CD4-positive, CD25-positive, alpha-beta regulatory T cell (primary cell): ENCODE measurements around the gene GPR52. TPM values are rescaled to one million over a fixed set of nuclear protein-coding genes. Genes with fewer than 3 reads are reported as not detected.
"Not testable (repeated sequence)": the region's sequence is repeated elsewhere in the genome, so short reads cannot be mapped to it uniquely, and the experiment has no call there.

Experiments used
- ATAC-seq, 2 donors: fragments of 150-1000 bp; cut with Tn5 transposase; one replicate each; pipeline ENCODE4 v1.10.0; 2021; ENCODE audit warnings: low read depth in 2 of 2, moderate number of reproducible peaks in 2 of 2, moderate library complexity in 1 of 2
- DNase-seq, 3 donors: peaks; one replicate each; pipeline versions ENCODE4 v3.0.0 to v3.0.0-alpha.2; 2012 to 2022; ENCODE audit warnings: mixed read lengths in 1 of 3
- H3K27ac ChIP-seq: one replicate; pipeline ENCODE4 v1.7.0; 2013; ENCODE audit warnings: mild to moderate bottlenecking, low read length; ENCODE audit not compliant: insufficient read depth, poor library complexity, severe bottlenecking
- H3K27me3 ChIP-seq: one replicate; pipeline ENCODE4 v1.7.0; 2013; ENCODE audit warnings: low read length; ENCODE audit not compliant: control insufficient read depth, insufficient read depth
- H3K36me3 ChIP-seq: one replicate; pipeline ENCODE4 v1.7.0; 2013; ENCODE audit warnings: mild to moderate bottlenecking, low read length, moderate library complexity; ENCODE audit not compliant: control insufficient read depth, insufficient read depth
- H3K4me1 ChIP-seq: 2 replicates; pipeline ENCODE4 v1.7.0; 2013; ENCODE audit warnings: mild to moderate bottlenecking, low read length; ENCODE audit not compliant: insufficient read depth, control insufficient read depth, poor library complexity, severe bottlenecking
- H3K4me3 ChIP-seq: one replicate; pipeline ENCODE4 v1.7.0; 2013; ENCODE audit warnings: low read depth, mild to moderate bottlenecking, low read length, moderate library complexity
- H3K9me3 ChIP-seq, 2 experiments: 1 replicate in 1 of 2; 2 replicates in 1 of 2; pipeline ENCODE4 v1.7.0; 2013; ENCODE audit warnings: low read length in 2 of 2, mild to moderate bottlenecking in 1 of 2, moderate library complexity in 1 of 2; ENCODE audit not compliant: control insufficient read depth in 2 of 2
- H3K27ac Mint-ChIP-seq, 3 donors: one replicate each; pipeline ENCODE4 v1.8.0; 2020 to 2022; ENCODE audit warnings: mild to moderate bottlenecking in 3 of 3, mixed read lengths in 3 of 3, moderate library complexity in 2 of 3
- H3K27me3 Mint-ChIP-seq: one replicate; pipeline ENCODE4 v1.8.0; 2022; ENCODE audit warnings: mild to moderate bottlenecking, mixed read lengths
- H3K36me3 Mint-ChIP-seq: one replicate; pipeline ENCODE4 v1.8.0; 2020; ENCODE audit warnings: mixed read lengths
- H3K4me1 Mint-ChIP-seq, 4 donors: one replicate each; pipeline ENCODE4 v1.8.0; 2020 to 2022; ENCODE audit warnings: mixed read lengths in 4 of 4, mild to moderate bottlenecking in 1 of 4
- H3K4me3 Mint-ChIP-seq, 4 donors: one replicate each; pipeline ENCODE4 v1.8.0; 2020 to 2022; ENCODE audit warnings: mild to moderate bottlenecking in 4 of 4, mixed read lengths in 4 of 4, moderate library complexity in 3 of 4
- H3K9me3 Mint-ChIP-seq, 7 donors: one replicate each; pipeline ENCODE4 v1.8.0; 2020 to 2022; ENCODE audit warnings: mixed read lengths in 7 of 7, mild to moderate bottlenecking in 3 of 7, moderate library complexity in 2 of 7
- polyA plus RNA-seq, 4 donors: library from polyadenylated mRNA; unstranded; fragments of 300-500 nt; fragmentation: Illumina TruSeq; gene quantifications; one replicate each; pipeline ENCODE4 v1.2.3, GENCODE V29; 2021
- total RNA-seq: library from RNA; stranded (reverse); gene quantifications from one replicate; pipeline ENCODE4 v1.2.3, GENCODE V29; 2022

The GPR52 gene
- total and polyA plus RNA-seq, 5 donors from 2014 or later: 11.3 TPM; not detected in 4

- Histone ChIP-seq H3K36me3 (no peaks in the 10 kb centered on the region), H3K27me3 (no peaks in the 10 kb centered on the region), H3K4me3 (no peak overlapping the region), H3K9me3 (no peaks in the 10 kb centered on the region), H3K4me1 (no peaks in the 10 kb centered on the region), H3K27ac (no peak overlapping the region)
- Mint-ChIP-seq H3K4me3 (no peak overlapping the region), H3K27ac (no peak overlapping the region), H3K9me3 (peaks cover 2 to 20% (median 5%) of the 10 kb centered on the region in 7 donors), H3K4me1 (peaks cover 21 to 30% (median 25%) of the 10 kb centered on the region in 4 donors), H3K36me3 (peaks cover 22% of the 10 kb centered on the region), H3K27me3 (no peaks in the 10 kb centered on the region)
- DNase-seq (no peak), ATAC-seq (no peak)
Measured at GRCh38 chr1:174408146-174408545, 39.6 kb upstream of the GPR52 start.

DNA sequence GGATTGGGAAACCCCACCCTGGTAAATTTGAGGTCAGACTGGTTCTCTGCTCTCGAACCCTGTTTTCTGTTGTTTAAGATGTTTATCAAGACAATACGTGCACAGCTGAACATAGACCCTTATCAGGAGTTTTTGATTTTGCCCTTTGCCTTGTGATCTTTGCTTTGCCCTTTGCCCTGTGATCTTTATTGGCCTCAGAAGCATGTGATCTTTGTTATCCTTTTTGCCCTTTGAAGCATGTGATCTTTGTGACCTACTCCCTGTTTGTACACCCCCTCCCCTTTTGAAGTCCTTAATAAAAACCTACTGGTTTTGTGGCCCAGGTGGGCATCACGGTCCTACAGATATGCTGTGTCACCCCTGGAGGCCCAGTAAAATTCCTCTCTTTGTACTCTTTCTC is 38.0 kb upstream of the GPR52 start:
- not testable (repeated sequence) for H3K4me3 ChIP-seq, H3K27ac ChIP-seq, H3K27me3 ChIP-seq, H3K9me3 ChIP-seq, ATAC-seq, H3K4me1 ChIP-seq, DNase-seq, H3K4me3 Mint-ChIP-seq, H3K27ac Mint-ChIP-seq, H3K36me3 ChIP-seq, H3K27me3 Mint-ChIP-seq
- peaks cover 2 to 20% (median 5%) of the 10 kb centered on the region in 7 donors for H3K9me3 Mint-ChIP-seq
- peaks cover 22% of the 10 kb centered on the region for H3K36me3 Mint-ChIP-seq
- H3K4me1 Mint-ChIP-seq: peaks cover 27 to 36% (median 34%) of the 10 kb centered on the region in 4 donors

GRCh38 chr1:174413632-174414031 is 34.1 kb upstream of the GPR52 start:
- H3K36me3 Mint-ChIP-seq: peaks cover 11% of the 10 kb centered on the region
- Histone ChIP-seq H3K27ac (no peak overlapping the region), H3K4me1 (no peaks in the 10 kb centered on the region), H3K9me3 (no peaks in the 10 kb centered on the region), H3K36me3 (no peaks in the 10 kb centered on the region), H3K27me3 (no peaks in the 10 kb centered on the region), H3K4me3 (no peak overlapping the region)
- H3K4me3 Mint-ChIP-seq: no peak overlapping the region
- DNase-seq: no peak
- H3K27me3 Mint-ChIP-seq: no peaks in the 10 kb centered on the region
- no peak for ATAC-seq
- peaks cover 26 to 37% (median 32%) of the 10 kb centered on the region in 4 donors for H3K4me1 Mint-ChIP-seq
- H3K9me3 Mint-ChIP-seq: peaks cover 0 to 14% (median 4%) of the 10 kb centered on the region in 7 donors
- no peak overlapping the region for H3K27ac Mint-ChIP-seq

GRCh38 chr1:174414203-174414602 is 33.6 kb upstream of the GPR52 start:
- H3K27me3 ChIP-seq: no peaks in the 10 kb centered on the region
- Mint-ChIP-seq H3K36me3 (peaks cover 8% of the 10 kb centered on the region), H3K4me1 (peaks cover 26 to 36% (median 32%) of the 10 kb centered on the region in 4 donors), H3K9me3 (peaks cover 0 to 14% (median 4%) of the 10 kb centered on the region in 7 donors), H3K27ac (peak overlapping the region in 1 of 3 donors; percentile 4), H3K4me3 (peak overlapping the region in 2 of 4 donors; percentile 48 to 56), H3K27me3 (no peaks in the 10 kb centered on the region)
- no peaks in the 10 kb centered on the region for H3K4me1 ChIP-seq
- no peaks in the 10 kb centered on the region for H3K36me3 ChIP-seq
- H3K4me3 ChIP-seq: peak overlapping the region; percentile 50
- no peak overlapping the region for H3K27ac ChIP-seq
- peak in 1 of 3 donors; percentile 28 for DNase-seq
- no peaks in the 10 kb centered on the region for H3K9me3 ChIP-seq
- no peak for ATAC-seq

DNA sequence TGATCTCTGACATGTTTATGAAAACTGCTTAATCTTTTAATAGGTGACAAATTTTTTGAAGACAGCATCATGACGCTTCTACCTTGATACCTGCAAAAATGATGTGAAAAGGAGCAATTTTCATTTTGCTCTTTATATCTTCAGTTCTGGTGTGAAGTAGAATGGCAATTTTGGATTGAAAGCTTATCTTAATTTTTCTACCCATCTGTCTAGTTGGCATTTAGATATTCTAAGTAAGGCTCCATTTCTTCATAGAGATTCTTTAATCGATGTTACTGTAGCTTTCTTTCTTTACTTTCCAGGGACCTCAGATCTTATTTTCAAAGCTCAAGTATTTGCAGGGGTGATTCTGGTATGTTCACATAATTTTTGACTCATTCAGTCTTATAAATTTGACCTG is 32.3 kb upstream of the GPR52 start:
- peaks cover 20 to 39% (median 34%) of the 10 kb centered on the region in 4 donors for H3K4me1 Mint-ChIP-seq

DNA sequence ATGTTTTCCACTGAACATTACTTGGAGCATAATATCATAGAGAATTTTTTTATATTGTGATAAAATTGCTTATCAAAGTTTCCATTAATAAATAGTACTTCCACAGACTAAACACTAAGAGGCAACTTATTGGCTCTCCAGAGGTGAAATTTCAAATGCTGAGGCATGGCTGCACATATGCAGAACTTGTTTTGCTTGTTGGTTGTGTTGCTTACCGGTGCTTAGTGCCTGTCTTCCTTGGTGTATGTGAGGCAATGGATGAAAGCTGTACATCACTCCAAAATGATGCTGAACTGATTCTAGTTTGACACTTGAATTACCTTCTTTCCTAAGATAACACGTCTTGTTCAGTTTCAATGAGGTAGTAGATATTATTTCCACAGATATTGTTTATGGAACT is 29.8 kb upstream of the GPR52 start:
- DNase-seq (no peak), ATAC-seq (no peak)
- H3K4me3 Mint-ChIP-seq: no peak overlapping the region
- H3K27me3 Mint-ChIP-seq: no peaks in the 10 kb centered on the region
- no peaks in the 10 kb centered on the region for H3K9me3 Mint-ChIP-seq
- Histone ChIP-seq H3K9me3 (no peaks in the 10 kb centered on the region), H3K27me3 (no peaks in the 10 kb centered on the region), H3K36me3 (no peaks in the 10 kb centered on the region), H3K4me1 (no peaks in the 10 kb centered on the region), H3K27ac (no peak overlapping the region), H3K4me3 (no peak overlapping the region)
- no peaks in the 10 kb centered on the region for H3K36me3 Mint-ChIP-seq
- peaks cover 11 to 23% (median 18%) of the 10 kb centered on the region in 4 donors for H3K4me1 Mint-ChIP-seq
- no peak overlapping the region for H3K27ac Mint-ChIP-seq

More for the DNA sequence above, 32.3 kb upstream of the GPR52 start:
- Histone ChIP-seq H3K27ac (no peak overlapping the region), H3K4me3 (no peak overlapping the region), H3K4me1 (no peaks in the 10 kb centered on the region), H3K9me3 (no peaks in the 10 kb centered on the region), H3K36me3 (no peaks in the 10 kb centered on the region), H3K27me3 (no peaks in the 10 kb centered on the region)
- Mint-ChIP-seq H3K36me3 (peaks cover 3% of the 10 kb centered on the region), H3K4me3 (no peak overlapping the region), H3K9me3 (peaks cover 0 to 10% (median 2%) of the 10 kb centered on the region in 7 donors), H3K27me3 (no peaks in the 10 kb centered on the region), H3K27ac (peak overlapping the region in 1 of 3 donors; percentile 9)
- DNase-seq (no peak), ATAC-seq (no peak)

- ATAC-seq (no peak), DNase-seq (no peak)
- Histone ChIP-seq H3K36me3 (no peaks in the 10 kb centered on the region), H3K4me1 (no peaks in the 10 kb centered on the region), H3K9me3 (no peaks in the 10 kb centered on the region), H3K27ac (no peak overlapping the region), H3K4me3 (no peak overlapping the region), H3K27me3 (no peaks in the 10 kb centered on the region)
- H3K27me3 Mint-ChIP-seq: no peaks in the 10 kb centered on the region
- no peaks in the 10 kb centered on the region for H3K36me3 Mint-ChIP-seq
- H3K27ac Mint-ChIP-seq: no peak overlapping the region
- H3K4me3 Mint-ChIP-seq: no peak overlapping the region
- H3K4me1 Mint-ChIP-seq: peaks cover 4 to 10% (median 6%) of the 10 kb centered on the region in 4 donors
- H3K9me3 Mint-ChIP-seq: no peaks in the 10 kb centered on the region
Measured at GRCh38 chr1:174425121-174425520, 22.6 kb upstream of the GPR52 start.

GRCh38 chr1:174426153-174426552 is 21.6 kb upstream of the GPR52 start:
- Mint-ChIP-seq H3K27me3 (no peaks in the 10 kb centered on the region), H3K36me3 (no peaks in the 10 kb centered on the region), H3K9me3 (no peaks in the 10 kb centered on the region), H3K4me3 (no peak overlapping the region), H3K4me1 (peaks cover 4 to 10% (median 6%) of the 10 kb centered on the region in 4 donors), H3K27ac (no peak overlapping the region)
- no peak overlapping the region for H3K27ac ChIP-seq
- no peaks in the 10 kb centered on the region for H3K9me3 ChIP-seq
- no peaks in the 10 kb centered on the region for H3K4me1 ChIP-seq
- H3K36me3 ChIP-seq: no peaks in the 10 kb centered on the region
- no peaks in the 10 kb centered on the region for H3K27me3 ChIP-seq
- ATAC-seq (no peak), DNase-seq (no peak)
- no peak overlapping the region for H3K4me3 ChIP-seq
